ENCODE results near the gene NFXL1. TPM values are rescaled to one million over a fixed set of nuclear protein-coding genes. Genes with fewer than 3 reads are reported as not detected.

The NFXL1 gene
- total RNA-seq, 2 donors from 2014 or later, result 14.0 to 16.4 TPM

- H3K36me3 Mint-ChIP-seq, result peaks cover 24 to 41% of the 10 kb centered on the region in 2 donors
- DNase-seq (ENCODE audit: low spot score in 2 of 2) (no peak), ATAC-seq (no peak)
- peak overlapping the region; percentile 73 to 94 for H3K27ac Mint-ChIP-seq
- peaks cover 0 to 11% of the 10 kb centered on the region in 2 donors for H3K9me3 Mint-ChIP-seq
These were observed 499 bp upstream of the NFXL1 start for GRCh38 chr4:47914926-47915237.

- DNase-seq (ENCODE audit: low spot score in 2 of 2) (peak; percentile 29 to 64), ATAC-seq (peak; percentile 12 to 35)
- peaks cover 0 to 10% of the 10 kb centered on the region in 2 donors for H3K9me3 Mint-ChIP-seq
- peak overlapping the region; percentile 94 to 95 for H3K27ac Mint-ChIP-seq
- H3K36me3 Mint-ChIP-seq, result peaks cover 24 to 40% of the 10 kb centered on the region in 2 donors
These were observed 543 bp downstream of the NFXL1 start for GRCh38 chr4:47913861-47914219.

- DNase-seq (ENCODE audit: low spot score in 2 of 2) (no peak), ATAC-seq (no peak)
- Mint-ChIP-seq H3K9me3 (peaks cover 0 to 5% of the 10 kb centered on the region in 2 donors), H3K27ac (peak overlapping the region; percentile 94 to 95), H3K36me3 (peaks cover 25 to 38% of the 10 kb centered on the region in 2 donors)
These were observed 1.1 kb downstream of the NFXL1 start for GRCh38 chr4:47913330-47913729.

GRCh38 chr4:47907089-47907646, 7.2 kb downstream of the NFXL1 start:
- no peak for ATAC-seq
- Mint-ChIP-seq H3K36me3 (peaks cover 6 to 15% of the 10 kb centered on the region in 2 donors), H3K9me3 (no peaks in the 10 kb centered on the region), H3K27ac (no peak overlapping the region)
- no peak for DNase-seq (ENCODE audit: low spot score in 2 of 2)

GRCh38 chr4:47899639-47900038, 14.7 kb downstream of the NFXL1 start:
- DNase-seq (ENCODE audit: low spot score in 2 of 2), result no peak
- no peak for ATAC-seq
- peaks cover 4 to 9% of the 10 kb centered on the region in 2 donors for H3K36me3 Mint-ChIP-seq
- no peaks in the 10 kb centered on the region for H3K9me3 Mint-ChIP-seq
- H3K27ac Mint-ChIP-seq, result no peak overlapping the region

GRCh38 chr4:47891928-47892327, 22.5 kb downstream of the NFXL1 start:
- no peak for DNase-seq (ENCODE audit: low spot score in 2 of 2)
- peak; percentile 28 to 95 for ATAC-seq
- peak overlapping the region; percentile 7 to 23 for H3K27ac Mint-ChIP-seq
- H3K36me3 Mint-ChIP-seq, result peaks cover 21 to 32% of the 10 kb centered on the region in 2 donors
- H3K9me3 Mint-ChIP-seq, result no peaks in the 10 kb centered on the region

GRCh38 chr4:47882228-47882627, 32.2 kb downstream of the NFXL1 start:
- ATAC-seq (no peak), DNase-seq (ENCODE audit: low spot score in 2 of 2) (no peak)
- Mint-ChIP-seq H3K36me3 (peaks cover 8 to 12% of the 10 kb centered on the region in 2 donors), H3K9me3 (no peaks in the 10 kb centered on the region), H3K27ac (no peak overlapping the region)

GRCh38 chr4:47879458-47879857, 34.9 kb downstream of the NFXL1 start:
- no peak overlapping the region for H3K27ac Mint-ChIP-seq
- no peaks in the 10 kb centered on the region for H3K9me3 Mint-ChIP-seq
- no peak for ATAC-seq
- peaks cover 21 to 26% of the 10 kb centered on the region in 2 donors for H3K36me3 Mint-ChIP-seq
- no peak for DNase-seq (ENCODE audit: low spot score in 2 of 2)

- Mint-ChIP-seq H3K9me3 (no peaks in the 10 kb centered on the region), H3K27ac (no peak overlapping the region), H3K36me3 (peaks cover 34 to 36% of the 10 kb centered on the region in 2 donors)
- ATAC-seq (no peak), DNase-seq (ENCODE audit: low spot score in 2 of 2) (no peak)
These were observed 37.4 kb downstream of the NFXL1 start for GRCh38 chr4:47876784-47877546.

GRCh38 chr4:47876310-47876709, 38.1 kb downstream of the NFXL1 start:
- H3K9me3 Mint-ChIP-seq, result no peaks in the 10 kb centered on the region
- no peak overlapping the region for H3K27ac Mint-ChIP-seq
- peaks cover 34 to 36% of the 10 kb centered on the region in 2 donors for H3K36me3 Mint-ChIP-seq
- ATAC-seq, result no peak
- DNase-seq (ENCODE audit: low spot score in 2 of 2), result no peak

- Mint-ChIP-seq H3K36me3 (peaks cover 40 to 49% of the 10 kb centered on the region in 2 donors), H3K9me3 (no peaks in the 10 kb centered on the region), H3K27ac (peak overlapping the region; percentile 1 to 29)
- ATAC-seq (peak; percentile 82 to 92), DNase-seq (ENCODE audit: low spot score in 2 of 2) (no peak)
These were observed 40.4 kb downstream of the NFXL1 start for GRCh38 chr4:47873877-47874541.

GRCh38 chr4:47863486-47863885, 50.9 kb downstream of the NFXL1 start:
- ATAC-seq (no peak), DNase-seq (ENCODE audit: low spot score in 2 of 2) (no peak)
- Mint-ChIP-seq H3K9me3 (no peaks in the 10 kb centered on the region), H3K27ac (no peak overlapping the region), H3K36me3 (peaks cover 8 to 13% of the 10 kb centered on the region in 2 donors)

GRCh38 chr4:47862297-47862696, 52.1 kb downstream of the NFXL1 start:
- H3K9me3 Mint-ChIP-seq, result no peaks in the 10 kb centered on the region
- no peak for DNase-seq (ENCODE audit: low spot score in 2 of 2)
- no peak overlapping the region for H3K27ac Mint-ChIP-seq
- H3K36me3 Mint-ChIP-seq, result peaks cover 0 to 1% of the 10 kb centered on the region in 2 donors
- no peak for ATAC-seq

GRCh38 chr4:47860305-47860704, 54.1 kb downstream of the NFXL1 start:
- no peaks in the 10 kb centered on the region for H3K9me3 Mint-ChIP-seq
- no peak for DNase-seq (ENCODE audit: low spot score in 2 of 2)
- ATAC-seq, result no peak
- H3K36me3 Mint-ChIP-seq, result no peaks in the 10 kb centered on the region
- no peak overlapping the region for H3K27ac Mint-ChIP-seq

- no peak for ATAC-seq
- peaks cover 0 to 9% of the 10 kb centered on the region in 2 donors for H3K36me3 Mint-ChIP-seq
- no peaks in the 10 kb centered on the region for H3K9me3 Mint-ChIP-seq
- DNase-seq (ENCODE audit: low spot score in 2 of 2), result no peak
- H3K27ac Mint-ChIP-seq, result no peak overlapping the region
These were observed 56.4 kb downstream of the NFXL1 start for GRCh38 chr4:47858006-47858405.

GRCh38 chr4:47856713-47857112, 57.7 kb downstream of the NFXL1 start:
- ATAC-seq, result no peak
- Mint-ChIP-seq H3K9me3 (no peaks in the 10 kb centered on the region), H3K36me3 (peaks cover 0 to 9% of the 10 kb centered on the region in 2 donors), H3K27ac (no peak overlapping the region)
- no peak for DNase-seq (ENCODE audit: low spot score in 2 of 2)

GRCh38 chr4:47855350-47855749, 59.0 kb downstream of the NFXL1 start:
- Mint-ChIP-seq H3K27ac (no peak overlapping the region), H3K9me3 (no peaks in the 10 kb centered on the region), H3K36me3 (peaks cover 0 to 9% of the 10 kb centered on the region in 2 donors)
- ATAC-seq (no peak), DNase-seq (ENCODE audit: low spot score in 2 of 2) (no peak)
